Pancreas (tissue), 10 donors: ENCODE measurements around the gene NUTM2G. TPM values are rescaled to one million over a fixed set of nuclear protein-coding genes. Genes with fewer than 3 reads are reported as not detected.
"Not testable (repeated sequence)": the region's sequence is repeated elsewhere in the genome, so short reads cannot be mapped to it uniquely, and the experiment has no call there.

Experiments used
- ATAC-seq, 4 donors: fragments of 200-7000 bp; cut with Tn5 transposase; one replicate each; pipeline versions ENCODE4 v1.8.0 to v1.9.1; 2020; ENCODE audit warnings: mild to moderate bottlenecking in 4 of 4, moderate library complexity in 4 of 4
- DNase-seq, 6 donors: peaks; one replicate each; pipeline ENCODE4 v3.0.0-alpha.2; 2020
- FAIRE-seq: peaks from 2 replicates; lab custom pipeline; 2012; peaks lifted over from hg19 to GRCh38; lab: Jason Lieb, UNC
- H3K27ac ChIP-seq, 4 donors: fragments of 200-600 bp; sonication (generic); 1 replicate in 3 of 4; 2 replicates in 1 of 4; pipeline versions ENCODE4 v1.5.0 to v1.8.0; 2020
- H3K27me3 ChIP-seq, 4 donors: fragments of 200-600 bp; one replicate each; pipeline ENCODE4 v1.8.0; 2021
- H3K36me3 ChIP-seq, 3 donors: fragments of 200-600 bp; sonication (generic) in 1 of 3; one replicate each; pipeline versions ENCODE4 v1.5.0 to v1.8.0; 2020 to 2021
- H3K4me1 ChIP-seq, 3 donors: fragments of 200-600 bp; one replicate each; pipeline ENCODE4 v1.8.0; 2021
- H3K4me3 ChIP-seq, 4 donors: fragments of 200-600 bp; sonication (generic) in 2 of 4; one replicate each; pipeline versions ENCODE4 v1.5.0 to v1.8.0; 2020 to 2021
- H3K9me3 ChIP-seq, 4 donors: fragments of 200-600 bp; one replicate each; pipeline ENCODE4 v1.8.0; 2021
- CTCF ChIP-seq, 4 donors: fragments of 200-600 bp; sonication (generic) in 3 of 4; IDR thresholded peaks; one replicate each; pipeline versions ENCODE4 v1.5.0 to v1.8.0; 2021; ENCODE audit warnings: antibody characterized with exemption in 4 of 4
- WGBS, 2 donors: extraction: QIAGEN DNeasy Blood & Tissue Kit; methylation state at CpG; one replicate each; pipeline ENCODE4 v1.1.7; 2013; 5-methylcytosine and 5-hydroxymethylcytosine counted together
- intact Hi-C, 3 donors: fragments of 100-400 bp; cut with DNase I; formaldehyde crosslinking; loops; one replicate each; pipeline versions ENCODE4 v1.11.1 to v1.14.2; 2022
- polyA plus RNA-seq, 2 donors: library from polyadenylated mRNA; stranded (reverse); fragments of 200-250 nt; gene quantifications; one replicate each; pipeline ENCODE4 v1.2.3, GENCODE V29; 2013
- total RNA-seq, 6 donors: library from RNA; stranded (reverse); fragmentation: NEBNext Ultra II Directional in 4 of 6; extraction: Animal tissue kit (Norgen Biotek cat#: 25700) in 4 of 6; gene quantifications; one replicate each; pipeline versions ENCODE4 v1.2.1 to v1.2.4, GENCODE V29; 2021 to 2023
- donor health status: healthy with polysubstance abuse.
- donor health status: DM: no; HTN: no; CAD: no; lungs with moderate emphysema.
- donor health status: DM: no; HTN: no; CAD: no.
- donor health status: control.
- donor health status: control.
- donor health status: Bipolar disorder and iron deficiency.
- donor health status: DM: yes; HTN: yes; CAD: no.
- donor health status: DM: no; HTN: no; CAD: no.
- donor health status: DM: no; HTN: no; CAD: no.
- donor health status: DM: yes; HTN: yes; CAD: no.

Gene NUTM2G
- total RNA-seq (not detected), polyA plus RNA-seq (not detected)

- H3K36me3 ChIP-seq, H3K27ac ChIP-seq, H3K27me3 ChIP-seq, ATAC-seq, DNase-seq, H3K4me1 ChIP-seq, intact Hi-C loops, H3K4me3 ChIP-seq, H3K9me3 ChIP-seq, FAIRE-seq: not testable (repeated sequence)
- WGBS, 2 donors: no CpG with 5 or more reads among the region's 3 CpGs
Observed at GRCh38 chr9:96928543-96928942, at the start of gene NUTM2G. NUTM2G (plus strand) TSS chr9:96928843; CDS start chr9:96929025, 182 bp downstream.

GRCh38 chr9:96883922-96884321, 44.7 kb upstream of the NUTM2G start:
- WGBS, 2 donors: 79 to 80% methylated on average over 1 of the region's 1 CpG
- intact Hi-C loops: no loop called here
- H3K27ac ChIP-seq: no peak overlapping the region
- no peak for TF ChIP-seq CTCF (IDR thresholded peaks at IDR 0.05)
- H3K4me1 ChIP-seq: no peaks in the 10 kb centered on the region
- ATAC-seq (no peak), FAIRE-seq (no peak), DNase-seq (no peak)
- no peaks in the 10 kb centered on the region for H3K27me3 ChIP-seq
- H3K36me3 ChIP-seq: no peaks in the 10 kb centered on the region
- no peaks in the 10 kb centered on the region for H3K9me3 ChIP-seq
- H3K4me3 ChIP-seq: no peak overlapping the region

DNA sequence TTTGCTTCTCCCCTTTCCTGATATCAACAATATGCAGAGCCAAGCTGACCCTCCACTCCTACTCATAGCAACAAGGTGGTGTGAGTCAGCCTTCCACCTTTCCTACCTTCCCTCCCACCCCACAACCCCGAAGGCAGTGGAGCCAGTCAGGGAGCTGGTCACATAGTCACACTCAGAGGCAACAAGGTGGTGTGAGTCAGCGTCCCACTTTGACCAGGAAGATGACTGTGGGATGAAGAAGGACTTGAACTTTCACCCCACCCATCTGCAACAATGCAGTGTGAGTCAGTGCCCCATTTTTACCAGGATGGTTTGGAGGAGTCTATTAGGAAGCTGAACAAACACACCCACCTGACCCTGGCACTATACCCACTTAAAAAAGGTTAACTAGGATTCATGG, 44.2 kb upstream of the NUTM2G start:
- FAIRE-seq (no peak), ATAC-seq (peak; percentile 29 to 71 (median 47)), DNase-seq (peak in 1 of 6 donors; percentile 46)
- Histone ChIP-seq H3K27ac (no peak overlapping the region), H3K4me3 (no peak overlapping the region), H3K27me3 (no peaks in the 10 kb centered on the region), H3K4me1 (no peaks in the 10 kb centered on the region), H3K9me3 (no peaks in the 10 kb centered on the region), H3K36me3 (no peaks in the 10 kb centered on the region)
- intact Hi-C loops: no loop called here
- TF ChIP-seq CTCF (IDR thresholded peaks at IDR 0.05): no peak
- WGBS, 2 donors: 84 to 96% methylated on average over 2 of the region's 2 CpGs

- Histone ChIP-seq H3K9me3 (no peaks in the 10 kb centered on the region), H3K4me3 (no peak overlapping the region), H3K27ac (no peak overlapping the region), H3K4me1 (no peaks in the 10 kb centered on the region), H3K27me3 (no peaks in the 10 kb centered on the region), H3K36me3 (no peaks in the 10 kb centered on the region)
- ATAC-seq (no peak), FAIRE-seq (no peak), DNase-seq (no peak)
- intact Hi-C loops: no loop called here
- no peak for TF ChIP-seq CTCF (IDR thresholded peaks at IDR 0.05)
Observed at GRCh38 chr9:96885424-96885823, 43.2 kb upstream of the NUTM2G start.

DNA sequence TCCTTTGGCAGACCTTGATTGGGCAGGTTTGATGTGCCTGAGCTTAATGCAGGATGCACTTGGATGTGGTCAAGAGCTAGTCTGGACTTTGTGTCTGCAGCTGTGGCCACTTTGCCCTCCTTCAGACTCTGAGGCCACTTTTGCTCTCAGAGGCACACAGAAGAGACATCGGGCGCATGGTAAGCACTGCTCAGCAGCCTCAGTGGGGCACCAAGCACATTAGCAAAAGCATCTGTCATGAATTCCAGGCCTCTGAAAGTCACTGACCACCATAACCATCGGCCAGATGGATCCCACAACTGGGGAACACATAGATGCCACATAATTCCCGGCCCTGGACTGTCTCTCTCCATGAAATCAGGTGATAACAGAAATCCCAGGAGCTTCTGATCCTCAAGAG, 40.1 kb upstream of the NUTM2G start:
- Histone ChIP-seq H3K4me3 (no peak overlapping the region), H3K27ac (no peak overlapping the region), H3K9me3 (no peaks in the 10 kb centered on the region), H3K27me3 (no peaks in the 10 kb centered on the region), H3K36me3 (no peaks in the 10 kb centered on the region), H3K4me1 (no peaks in the 10 kb centered on the region)
- FAIRE-seq: no peak
- DNase-seq: no peak
- intact Hi-C loops: no loop called here
- TF ChIP-seq CTCF (IDR thresholded peaks at IDR 0.05): no peak
- 92 to 93% methylated on average over 4 of the region's 4 CpGs for WGBS, 2 donors
- ATAC-seq: no peak
